Measurements from ENCODE around the gene TKTL1.

DNA sequence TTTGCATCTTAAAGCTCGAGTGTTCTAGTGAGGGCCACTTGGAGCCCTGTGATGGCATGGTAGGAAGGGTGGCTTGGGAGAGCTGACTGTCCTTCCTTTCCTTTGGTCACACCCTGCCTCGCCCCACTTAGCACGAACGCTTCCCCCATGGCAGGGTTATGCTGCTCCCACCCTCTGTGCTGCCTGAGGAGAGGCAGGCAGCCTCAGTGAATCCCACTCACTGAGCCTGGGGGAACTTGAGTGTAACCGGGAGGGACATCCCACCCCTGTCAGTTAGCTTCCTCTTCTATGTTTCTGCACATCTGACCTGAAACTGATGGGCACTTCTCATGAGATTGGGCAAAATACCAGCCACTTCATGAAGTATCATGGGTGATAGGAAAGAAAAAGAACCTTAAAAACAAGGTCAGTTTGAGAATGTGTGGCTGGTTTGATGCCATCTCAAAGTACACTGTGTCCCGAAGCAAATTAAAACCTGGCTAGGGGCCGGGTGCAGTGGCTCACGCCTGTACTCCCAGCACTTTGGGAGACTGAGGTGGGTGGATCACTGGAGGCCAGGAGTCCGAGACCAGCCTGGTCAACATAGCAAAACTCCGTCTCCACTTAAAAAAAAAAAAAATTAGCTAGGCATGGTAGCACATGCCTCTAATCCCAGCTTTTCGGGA lies 10.1 kb downstream of the TKTL1 start:
- TF ChIP-seq, protein P1, sequence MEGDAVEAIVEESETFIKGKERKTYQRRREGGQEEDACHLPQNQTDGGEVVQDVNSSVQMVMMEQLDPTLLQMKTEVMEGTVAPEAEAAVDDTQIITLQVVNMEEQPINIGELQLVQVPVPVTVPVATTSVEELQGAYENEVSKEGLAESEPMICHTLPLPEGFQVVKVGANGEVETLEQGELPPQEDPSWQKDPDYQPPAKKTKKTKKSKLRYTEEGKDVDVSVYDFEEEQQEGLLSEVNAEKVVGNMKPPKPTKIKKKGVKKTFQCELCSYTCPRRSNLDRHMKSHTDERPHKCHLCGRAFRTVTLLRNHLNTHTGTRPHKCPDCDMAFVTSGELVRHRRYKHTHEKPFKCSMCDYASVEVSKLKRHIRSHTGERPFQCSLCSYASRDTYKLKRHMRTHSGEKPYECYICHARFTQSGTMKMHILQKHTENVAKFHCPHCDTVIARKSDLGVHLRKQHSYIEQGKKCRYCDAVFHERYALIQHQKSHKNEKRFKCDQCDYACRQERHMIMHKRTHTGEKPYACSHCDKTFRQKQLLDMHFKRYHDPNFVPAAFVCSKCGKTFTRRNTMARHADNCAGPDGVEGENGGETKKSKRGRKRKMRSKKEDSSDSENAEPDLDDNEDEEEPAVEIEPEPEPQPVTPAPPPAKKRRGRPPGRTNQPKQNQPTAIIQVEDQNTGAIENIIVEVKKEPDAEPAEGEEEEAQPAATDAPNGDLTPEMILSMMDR (IDR thresholded peaks at IDR 0.05), result no peak
- TF ChIP-seq POLR2A (IDR thresholded peaks at IDR 0.05), result no peak

All from right lobe of liver (tissue), 4 donors.